Lung (tissue), 12 donors: ENCODE data around the gene ALG1. TPM values are rescaled to one million over a fixed set of nuclear protein-coding genes. Genes with fewer than 3 reads are reported as not detected.

Source experiments
- ATAC-seq: fragments of 200-7000 bp; cut with Tn5 transposase; one replicate; pipeline ENCODE4 v1.9.1; 2020; ENCODE audit warnings: moderate number of reproducible peaks; ENCODE audit not compliant: insufficient read depth, low FRiP score
- DNase-seq, 3 donors: peaks; one replicate each; pipeline ENCODE4 v3.0.0-alpha.2; 2013 to 2017
- H3K27ac ChIP-seq, 2 donors: one replicate each; pipeline ENCODE4 v1.5.1; 2013; ENCODE audit warnings: mild to moderate bottlenecking in 2 of 2, moderate library complexity in 2 of 2, control low read depth in 1 of 2, inconsistent platforms in 1 of 2, low read depth in 1 of 2, low read length in 1 of 2
- H3K27me3 ChIP-seq, 3 donors: one replicate each; pipeline ENCODE4 v1.5.1; 2013; ENCODE audit warnings: low read length in 2 of 3; ENCODE audit not compliant: control insufficient read depth in 3 of 3, insufficient read depth in 3 of 3
- H3K36me3 ChIP-seq, 4 donors: one replicate each; pipeline ENCODE4 v1.5.1; 2013; ENCODE audit warnings: low read length in 4 of 4, mild to moderate bottlenecking in 1 of 4, moderate library complexity in 1 of 4; ENCODE audit not compliant: control insufficient read depth in 4 of 4, insufficient read depth in 4 of 4
- H3K4me1 ChIP-seq, 5 donors: one replicate each; pipeline ENCODE4 v1.5.1; 2013; ENCODE audit warnings: low read length in 5 of 5, mild to moderate bottlenecking in 2 of 5, moderate library complexity in 1 of 5; ENCODE audit not compliant: control insufficient read depth in 5 of 5, insufficient read depth in 5 of 5
- H3K4me3 ChIP-seq: one replicate; pipeline ENCODE4 v1.5.1; 2013; ENCODE audit warnings: mild to moderate bottlenecking, control low read depth, moderate library complexity
- H3K9ac ChIP-seq, 2 donors: one replicate each; pipeline ENCODE4 v1.5.1; 2013; ENCODE audit warnings: low read length in 2 of 2, control low read depth in 1 of 2; ENCODE audit not compliant: insufficient read depth in 1 of 2
- H3K9me3 ChIP-seq, 4 donors: one replicate each; pipeline ENCODE4 v1.5.1; 2013; ENCODE audit warnings: low read length in 3 of 4, mild to moderate bottlenecking in 1 of 4, moderate library complexity in 1 of 4; ENCODE audit not compliant: control insufficient read depth in 4 of 4, insufficient read depth in 3 of 4
- WGBS, 2 donors: extraction: QIAGEN DNeasy Blood & Tissue Kit; methylation state at CpG; one replicate each; pipeline ENCODE4 v1.1.7; 2013; 5-methylcytosine and 5-hydroxymethylcytosine counted together
- polyA plus RNA-seq, 2 donors: library from polyadenylated mRNA; stranded (reverse); fragments of 200-250 nt; gene quantifications; one replicate each; pipeline ENCODE4 v1.2.1, GENCODE V29; 2013
- total RNA-seq, 2 donors: library from RNA; depleted of rRNA in 1 of 2; stranded (reverse); fragments of >200 nt in 1 of 2; gene quantifications; one replicate each; pipeline ENCODE4 v1.2.1, GENCODE V29; 2014 to 2021
- TF ChIP-seq, protein P1 (sequence below): IDR thresholded peaks from 2 replicates; pipeline ENCODE4 v1.5.1; 2012; ENCODE audit warnings: mild to moderate bottlenecking; ENCODE audit errors: control extremely low read depth, extremely low read depth
- donor health status: control.
- donor health status: control.
- donor health status: Bipolar disorder and iron deficiency.
- donor health status: healthy.
- donor health status: DM: yes; HTN: yes; CAD: no.

ALG1 gene
- total and polyA plus RNA-seq, 4 donors, result 19.6 to 31.7 (median 24.3) TPM

DNA sequence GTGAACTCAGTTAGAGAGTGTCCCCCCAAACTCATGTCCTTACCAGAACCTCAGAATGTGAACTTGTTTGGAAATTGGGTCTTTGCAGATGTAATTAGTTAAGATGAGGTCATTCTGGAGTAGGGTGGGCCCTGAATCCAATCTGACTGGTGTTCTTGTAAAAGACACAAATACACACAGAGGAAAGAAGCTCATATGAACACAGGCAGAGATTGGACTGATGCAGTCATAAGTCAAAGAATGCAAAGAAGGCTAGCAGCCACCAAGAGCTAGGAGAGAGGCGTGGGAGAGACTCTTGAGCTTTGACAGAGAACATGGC is 35.8 kb upstream of the ALG1 start:
- no peaks in the 10 kb centered on the region for H3K36me3 ChIP-seq
- 77 to 95% methylated on average over 1 of the region's 1 CpG for WGBS, 2 donors
- no peaks in the 10 kb centered on the region for H3K27me3 ChIP-seq
- H3K4me1 ChIP-seq, result peaks cover 5 to 16% (median 7%) of the 10 kb centered on the region in 5 donors
- no peak overlapping the region for H3K4me3 ChIP-seq
- ATAC-seq (no peak), DNase-seq (no peak)
- no peak overlapping the region for H3K27ac ChIP-seq
- no peaks in the 10 kb centered on the region for H3K9me3 ChIP-seq
- TF ChIP-seq, protein P1, sequence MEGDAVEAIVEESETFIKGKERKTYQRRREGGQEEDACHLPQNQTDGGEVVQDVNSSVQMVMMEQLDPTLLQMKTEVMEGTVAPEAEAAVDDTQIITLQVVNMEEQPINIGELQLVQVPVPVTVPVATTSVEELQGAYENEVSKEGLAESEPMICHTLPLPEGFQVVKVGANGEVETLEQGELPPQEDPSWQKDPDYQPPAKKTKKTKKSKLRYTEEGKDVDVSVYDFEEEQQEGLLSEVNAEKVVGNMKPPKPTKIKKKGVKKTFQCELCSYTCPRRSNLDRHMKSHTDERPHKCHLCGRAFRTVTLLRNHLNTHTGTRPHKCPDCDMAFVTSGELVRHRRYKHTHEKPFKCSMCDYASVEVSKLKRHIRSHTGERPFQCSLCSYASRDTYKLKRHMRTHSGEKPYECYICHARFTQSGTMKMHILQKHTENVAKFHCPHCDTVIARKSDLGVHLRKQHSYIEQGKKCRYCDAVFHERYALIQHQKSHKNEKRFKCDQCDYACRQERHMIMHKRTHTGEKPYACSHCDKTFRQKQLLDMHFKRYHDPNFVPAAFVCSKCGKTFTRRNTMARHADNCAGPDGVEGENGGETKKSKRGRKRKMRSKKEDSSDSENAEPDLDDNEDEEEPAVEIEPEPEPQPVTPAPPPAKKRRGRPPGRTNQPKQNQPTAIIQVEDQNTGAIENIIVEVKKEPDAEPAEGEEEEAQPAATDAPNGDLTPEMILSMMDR, result no peak
- H3K9ac ChIP-seq, result no peak overlapping the region

DNA sequence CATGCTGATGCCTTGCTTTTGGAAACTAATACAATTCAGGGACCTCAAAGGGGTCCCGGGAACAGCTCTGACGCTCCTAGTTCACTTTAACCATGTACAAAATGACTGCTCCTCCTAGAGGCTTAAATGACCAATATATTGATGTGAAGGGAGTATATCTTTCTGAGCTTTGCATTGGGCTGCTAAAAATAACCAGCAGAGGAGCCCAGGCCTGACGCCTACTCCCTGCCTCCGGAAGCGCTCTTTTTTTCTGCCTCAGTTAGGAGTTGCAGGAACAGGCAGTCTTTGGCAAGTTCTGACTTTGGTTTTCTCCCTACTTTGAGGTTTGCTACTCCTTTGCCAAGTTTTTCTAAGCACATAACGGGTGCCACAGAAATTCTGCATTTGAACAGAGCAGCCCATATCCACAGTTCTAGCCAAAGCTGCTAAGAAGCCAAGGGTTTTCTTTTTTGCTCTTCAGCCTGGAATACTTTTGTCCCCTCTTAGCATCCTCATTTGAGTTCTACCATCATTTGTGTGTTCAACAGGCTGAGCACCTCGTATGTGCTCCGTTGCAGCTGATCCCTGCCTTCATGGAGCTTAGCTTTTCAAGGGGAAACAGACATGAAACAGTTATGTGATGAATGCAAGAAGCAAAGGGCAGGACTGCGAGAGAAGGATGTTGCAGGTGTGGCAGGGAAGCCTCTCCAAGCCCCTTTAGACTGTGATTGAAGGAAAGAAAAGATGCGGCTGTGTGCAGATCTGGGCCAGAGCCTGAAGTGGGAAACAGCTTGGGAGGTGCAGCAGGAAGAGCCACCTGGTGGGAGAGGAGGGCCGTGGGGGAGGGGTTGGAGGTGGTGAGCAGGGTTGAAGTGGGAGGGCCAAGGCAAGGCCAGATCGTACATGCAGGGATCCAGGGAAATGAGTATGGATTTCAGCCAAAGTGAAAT is 35.2 kb upstream of the ALG1 start:
- peak in 1 of 3 donors; percentile 34 for DNase-seq

DNA sequence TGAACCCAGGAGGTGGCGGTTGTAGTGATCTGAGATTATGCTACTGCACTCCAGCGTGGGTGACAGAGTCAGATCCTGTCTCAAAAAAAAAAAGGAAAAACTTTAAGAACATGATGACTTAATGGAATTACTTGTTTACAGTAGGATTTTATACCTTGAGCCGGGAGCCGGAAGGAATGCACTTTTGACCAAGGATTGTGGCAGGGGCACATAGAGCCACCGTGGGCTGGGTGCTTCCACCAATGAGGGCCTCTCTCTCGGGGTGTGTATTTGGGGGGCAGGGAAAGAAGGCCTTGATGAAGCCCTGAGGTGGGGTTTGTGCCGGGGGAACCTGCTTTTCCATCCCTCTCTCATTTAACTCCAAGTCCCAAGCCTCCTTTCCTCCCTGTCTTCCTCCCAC is 31.2 kb upstream of the ALG1 start:
- TF ChIP-seq, protein P1, result no peak
- DNase-seq, result peak; percentile 16 to 37 (median 34)
- peaks cover 0 to 4% (median 0%) of the 10 kb centered on the region in 5 donors for H3K4me1 ChIP-seq
- H3K4me3 ChIP-seq, result no peak overlapping the region
- H3K27me3 ChIP-seq, result no peaks in the 10 kb centered on the region
- H3K27ac ChIP-seq, result no peak overlapping the region
- no peak overlapping the region for H3K9ac ChIP-seq
- 67 to 78% methylated on average over 7 of the region's 7 CpGs for WGBS, 2 donors
- peaks cover 0 to 5% (median 1%) of the 10 kb centered on the region in 4 donors for H3K36me3 ChIP-seq
- no peaks in the 10 kb centered on the region for H3K9me3 ChIP-seq
- no peak for ATAC-seq

More for the DNA sequence above, 35.2 kb upstream of the ALG1 start:
- peaks cover 5 to 20% (median 7%) of the 10 kb centered on the region in 5 donors for H3K4me1 ChIP-seq
- ATAC-seq, result no peak
- H3K9me3 ChIP-seq, result no peaks in the 10 kb centered on the region
- no peak overlapping the region for H3K4me3 ChIP-seq
- H3K27me3 ChIP-seq, result no peaks in the 10 kb centered on the region
- H3K9ac ChIP-seq, result no peak overlapping the region
- H3K36me3 ChIP-seq, result no peaks in the 10 kb centered on the region
- 60 to 68% methylated on average over 12 of the region's 12 CpGs for WGBS, 2 donors
- H3K27ac ChIP-seq, result no peak overlapping the region
- TF ChIP-seq, protein P1, result no peak
